Umbilical cord (tissue), 2 donors: ENCODE data around the gene TMEM140. TPM values are rescaled to one million over a fixed set of nuclear protein-coding genes. Genes with fewer than 3 reads are reported as not detected.
"Not testable (repeated sequence)": the region's sequence is repeated elsewhere in the genome, so short reads cannot be mapped to it uniquely, and the experiment has no call there.

Source experiments
- DNase-seq: peaks from one replicate; pipeline ENCODE4 v3.0.0-alpha.2; 2015; ENCODE audit warnings: low spot score
- total RNA-seq: library from RNA; depleted of rRNA; stranded (reverse); fragments of >200 nt; gene quantifications from one replicate; pipeline ENCODE4 v1.2.3, GENCODE V29; 2014; ENCODE audit warnings: low replicate concordance; ENCODE audit not compliant: insufficient read depth

Gene TMEM140
- total RNA-seq, 1 donor from 2014 or later = 3.1 TPM

GRCh38 chr7:135171581-135172291 lies 23.9 kb downstream of the TMEM140 start:
- DNase-seq = peak; percentile 35

GRCh38 chr7:135173916-135174315 lies 26.0 kb downstream of the TMEM140 start:
- not testable (repeated sequence) for DNase-seq

- DNase-seq = no peak
These were observed 27.1 kb downstream of the TMEM140 start for GRCh38 chr7:135174941-135175340.

- DNase-seq = no peak
These were observed 28.1 kb downstream of the TMEM140 start for GRCh38 chr7:135175931-135176330.

- no peak for DNase-seq
These were observed 29.3 kb downstream of the TMEM140 start for GRCh38 chr7:135177028-135177696.

GRCh38 chr7:135178364-135178763 lies 30.5 kb downstream of the TMEM140 start:
- DNase-seq = no peak

- no peak for DNase-seq
These were observed 31.6 kb downstream of the TMEM140 start for GRCh38 chr7:135179321-135179925.

- DNase-seq = no peak
These were observed 32.2 kb downstream of the TMEM140 start for GRCh38 chr7:135180122-135180521.

- no peak for DNase-seq
These were observed 33.5 kb downstream of the TMEM140 start for GRCh38 chr7:135181261-135181928.

- DNase-seq = no peak
These were observed 34.2 kb downstream of the TMEM140 start for GRCh38 chr7:135181929-135182678.

- DNase-seq = no peak
These were observed 35.6 kb downstream of the TMEM140 start for GRCh38 chr7:135183478-135183877.

- DNase-seq = no peak
These were observed 36.5 kb downstream of the TMEM140 start for GRCh38 chr7:135184254-135184841.

GRCh38 chr7:135185471-135186260 lies 37.8 kb downstream of the TMEM140 start:
- DNase-seq = no peak

GRCh38 chr7:135186261-135186540 lies 38.3 kb downstream of the TMEM140 start:
- DNase-seq = no peak

- DNase-seq = no peak
These were observed 39.0 kb downstream of the TMEM140 start for GRCh38 chr7:135186841-135187253.

- no peak for DNase-seq
These were observed 40.6 kb downstream of the TMEM140 start for GRCh38 chr7:135188298-135188984.

GRCh38 chr7:135189221-135189662 lies 41.4 kb downstream of the TMEM140 start:
- DNase-seq = no peak

- no peak for DNase-seq
These were observed 42.1 kb downstream of the TMEM140 start for GRCh38 chr7:135189961-135190360.

- DNase-seq = no peak
These were observed 42.8 kb downstream of the TMEM140 start for GRCh38 chr7:135190703-135191102.
